Osteocyte (in vitro differentiated cells): ENCODE measurements around the gene PRIM1. TPM values are rescaled to one million over a fixed set of nuclear protein-coding genes. Genes with fewer than 3 reads are reported as not detected.
A peak's percentile ranks its signal among the peaks of the same experiment; 100 is the strongest.
"Not testable (repeated sequence)": the region's sequence is repeated elsewhere in the genome, so short reads cannot be mapped to it uniquely, and the experiment has no call there.

ENCODE experiments used
- DNase-seq: peaks from one replicate; pipeline ENCODE4 v3.0.0; 2021; ENCODE audit warnings: mixed read lengths; ENCODE audit not compliant: unreplicated experiment; ENCODE audit errors: extremely low spot score
- H3K27ac Mint-ChIP-seq: one replicate; pipeline ENCODE4 v1.8.0; 2021; ENCODE audit warnings: mild to moderate bottlenecking, mixed read lengths; ENCODE audit not compliant: unreplicated experiment
- H3K27me3 Mint-ChIP-seq: one replicate; pipeline ENCODE4 v1.8.0; 2021; ENCODE audit warnings: mixed read lengths; ENCODE audit not compliant: unreplicated experiment
- H3K36me3 Mint-ChIP-seq: one replicate; pipeline ENCODE4 v1.8.0; 2021; ENCODE audit warnings: mixed read lengths; ENCODE audit not compliant: unreplicated experiment
- H3K4me1 Mint-ChIP-seq: one replicate; pipeline ENCODE4 v1.8.0; 2021; ENCODE audit warnings: mixed read lengths; ENCODE audit not compliant: unreplicated experiment
- H3K4me3 Mint-ChIP-seq: one replicate; pipeline ENCODE4 v1.8.0; 2021; ENCODE audit warnings: mild to moderate bottlenecking, moderate library complexity, mixed read lengths; ENCODE audit not compliant: unreplicated experiment
- H3K9me3 Mint-ChIP-seq: one replicate; pipeline ENCODE4 v1.8.0; 2021; ENCODE audit warnings: mixed read lengths; ENCODE audit not compliant: unreplicated experiment
- total RNA-seq: library from RNA; stranded (reverse); gene quantifications from 2 replicates; pipeline ENCODE4 v1.2.1, GENCODE V29; 2021
- TF ChIP-seq, protein P1 (sequence below): fragments of 200-600 bp; sonication (generic); IDR thresholded peaks from 2 replicates; pipeline ENCODE4 v1.5.0; 2021; ENCODE audit warnings: antibody characterized with exemption, mild to moderate bottlenecking, moderate library complexity

Gene PRIM1
- total RNA-seq, 1 donor from 2014 or later = 6.2 TPM

DNA sequence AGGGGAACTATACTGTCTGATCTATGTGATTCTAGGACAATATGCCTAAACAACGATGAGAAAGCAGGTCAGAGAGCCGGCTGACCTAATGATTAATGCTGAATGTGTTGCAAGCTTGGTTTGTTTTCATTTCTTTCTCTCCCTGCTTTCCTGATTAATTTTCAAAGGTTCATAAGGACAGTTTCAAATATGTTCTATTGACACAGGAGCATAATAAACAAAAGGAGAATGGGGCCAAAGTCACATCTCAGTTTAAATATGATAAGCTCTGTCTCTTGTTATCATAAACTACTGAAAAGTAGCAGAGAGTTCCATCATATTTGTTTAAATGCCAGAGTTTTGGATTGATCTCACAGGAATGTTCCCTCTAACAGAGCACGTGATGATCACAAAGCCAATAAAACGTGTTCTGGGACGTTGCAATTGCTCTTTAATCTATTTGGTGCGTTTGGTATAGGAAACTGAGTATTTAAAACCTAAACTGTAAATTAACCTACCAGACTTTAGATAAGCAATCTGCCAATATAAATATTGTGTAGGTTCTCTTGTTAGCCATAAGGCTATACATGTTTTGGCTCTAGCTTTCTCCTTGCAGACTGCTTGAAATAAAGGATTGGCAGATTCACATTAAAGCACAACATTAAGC is 7.3 kb upstream of the PRIM1 start:
- H3K27me3 Mint-ChIP-seq = peaks cover 11% of the 10 kb centered on the region
- no peak overlapping the region for H3K27ac Mint-ChIP-seq
- TF ChIP-seq, protein P1, sequence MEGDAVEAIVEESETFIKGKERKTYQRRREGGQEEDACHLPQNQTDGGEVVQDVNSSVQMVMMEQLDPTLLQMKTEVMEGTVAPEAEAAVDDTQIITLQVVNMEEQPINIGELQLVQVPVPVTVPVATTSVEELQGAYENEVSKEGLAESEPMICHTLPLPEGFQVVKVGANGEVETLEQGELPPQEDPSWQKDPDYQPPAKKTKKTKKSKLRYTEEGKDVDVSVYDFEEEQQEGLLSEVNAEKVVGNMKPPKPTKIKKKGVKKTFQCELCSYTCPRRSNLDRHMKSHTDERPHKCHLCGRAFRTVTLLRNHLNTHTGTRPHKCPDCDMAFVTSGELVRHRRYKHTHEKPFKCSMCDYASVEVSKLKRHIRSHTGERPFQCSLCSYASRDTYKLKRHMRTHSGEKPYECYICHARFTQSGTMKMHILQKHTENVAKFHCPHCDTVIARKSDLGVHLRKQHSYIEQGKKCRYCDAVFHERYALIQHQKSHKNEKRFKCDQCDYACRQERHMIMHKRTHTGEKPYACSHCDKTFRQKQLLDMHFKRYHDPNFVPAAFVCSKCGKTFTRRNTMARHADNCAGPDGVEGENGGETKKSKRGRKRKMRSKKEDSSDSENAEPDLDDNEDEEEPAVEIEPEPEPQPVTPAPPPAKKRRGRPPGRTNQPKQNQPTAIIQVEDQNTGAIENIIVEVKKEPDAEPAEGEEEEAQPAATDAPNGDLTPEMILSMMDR = no peak
- peaks cover 7% of the 10 kb centered on the region for H3K9me3 Mint-ChIP-seq
- no peaks in the 10 kb centered on the region for H3K4me1 Mint-ChIP-seq
- DNase-seq = no peak
- H3K36me3 Mint-ChIP-seq = peaks cover 2% of the 10 kb centered on the region
- H3K4me3 Mint-ChIP-seq = no peak overlapping the region

GRCh38 chr12:56758728-56759262 is 6.7 kb upstream of the PRIM1 start:
- H3K9me3 Mint-ChIP-seq = peaks cover 7% of the 10 kb centered on the region
- H3K4me3 Mint-ChIP-seq = no peak overlapping the region
- H3K27ac Mint-ChIP-seq = no peak overlapping the region
- peaks cover 2% of the 10 kb centered on the region for H3K36me3 Mint-ChIP-seq
- peaks cover 11% of the 10 kb centered on the region for H3K27me3 Mint-ChIP-seq
- DNase-seq = peak; percentile 23
- no peaks in the 10 kb centered on the region for H3K4me1 Mint-ChIP-seq
- TF ChIP-seq, protein P1 = no peak

DNA sequence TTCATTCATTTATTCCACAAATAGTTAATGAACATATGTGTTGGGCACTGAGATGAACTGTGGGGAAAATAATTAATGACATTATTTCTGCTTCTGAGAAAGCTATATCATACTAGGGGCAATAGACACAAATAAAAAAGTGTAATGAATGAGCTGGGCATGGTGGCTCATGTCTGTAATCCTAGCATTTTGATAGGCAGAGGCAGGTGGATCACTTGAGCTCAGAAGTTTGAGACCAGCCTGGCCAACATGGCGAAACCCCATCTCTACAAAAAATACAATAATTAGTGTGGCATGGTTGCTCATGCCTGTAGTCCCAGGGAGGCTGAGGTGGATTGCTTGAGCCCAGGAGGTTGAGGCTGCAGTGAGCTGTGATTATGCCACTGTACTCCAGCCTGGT is 5.8 kb upstream of the PRIM1 start:
- not testable (repeated sequence) for H3K36me3 Mint-ChIP-seq, H3K9me3 Mint-ChIP-seq, H3K4me3 Mint-ChIP-seq, H3K4me1 Mint-ChIP-seq, H3K27ac Mint-ChIP-seq, DNase-seq
- H3K27me3 Mint-ChIP-seq = peaks cover 11% of the 10 kb centered on the region

- no peak overlapping the region for H3K27ac Mint-ChIP-seq
- DNase-seq = no peak
- peaks cover 3% of the 10 kb centered on the region for H3K9me3 Mint-ChIP-seq
- TF ChIP-seq, protein P1 = no peak
- H3K36me3 Mint-ChIP-seq = no peaks in the 10 kb centered on the region
- H3K4me1 Mint-ChIP-seq = peaks cover 13% of the 10 kb centered on the region
- peaks cover under 1% of the 10 kb centered on the region for H3K27me3 Mint-ChIP-seq
- no peak overlapping the region for H3K4me3 Mint-ChIP-seq
Observed at GRCh38 chr12:56753566-56753965, 1.4 kb upstream of the PRIM1 start.

DNA sequence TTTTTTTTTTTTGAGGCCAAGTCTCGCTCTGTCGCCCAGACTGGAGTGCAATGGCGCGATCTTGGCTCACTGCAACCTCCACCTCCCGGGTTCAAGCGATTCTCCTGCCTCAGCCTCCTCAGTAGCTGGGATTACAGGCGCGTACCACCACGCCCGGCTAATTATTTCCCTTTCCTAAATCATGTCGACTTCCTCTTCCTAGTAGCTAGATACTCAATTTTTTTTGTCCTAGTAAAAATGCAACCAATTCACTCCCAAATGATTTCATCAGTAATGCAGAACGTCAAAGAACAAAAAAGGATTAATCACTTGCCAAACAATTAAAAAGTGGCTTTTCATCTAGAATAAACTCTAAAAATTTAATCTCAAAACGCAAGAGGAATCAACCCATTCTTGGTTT is 1.5 kb downstream of the PRIM1 start:
- H3K27me3 Mint-ChIP-seq, H3K36me3 Mint-ChIP-seq, H3K9me3 Mint-ChIP-seq, DNase-seq, H3K4me3 Mint-ChIP-seq, H3K27ac Mint-ChIP-seq: not testable (repeated sequence)
- H3K4me1 Mint-ChIP-seq = peaks cover 13% of the 10 kb centered on the region

- TF ChIP-seq, protein P1 = no peak
- DNase-seq = no peak
- Mint-ChIP-seq H3K27me3 (no peaks in the 10 kb centered on the region), H3K4me1 (peaks cover 13% of the 10 kb centered on the region), H3K36me3 (no peaks in the 10 kb centered on the region), H3K4me3 (no peak overlapping the region), H3K27ac (no peak overlapping the region), H3K9me3 (no peaks in the 10 kb centered on the region)
Observed at GRCh38 chr12:56749853-56750252, 2.3 kb downstream of the PRIM1 start.
